ENCODE data around the gene PCNT.
A peak's percentile ranks its signal among the peaks of the same experiment; 100 is the strongest.
"Not testable (repeated sequence)": the region's sequence is repeated elsewhere in the genome, so short reads cannot be mapped to it uniquely, and the experiment has no call there.

PCNT gene

GRCh38 chr21:46431448-46431847 is 107.5 kb downstream of the PCNT start:
- no peak for DNase-seq

- no peak for DNase-seq
Measured at GRCh38 chr21:46431884-46432488, 108.0 kb downstream of the PCNT start.

DNA sequence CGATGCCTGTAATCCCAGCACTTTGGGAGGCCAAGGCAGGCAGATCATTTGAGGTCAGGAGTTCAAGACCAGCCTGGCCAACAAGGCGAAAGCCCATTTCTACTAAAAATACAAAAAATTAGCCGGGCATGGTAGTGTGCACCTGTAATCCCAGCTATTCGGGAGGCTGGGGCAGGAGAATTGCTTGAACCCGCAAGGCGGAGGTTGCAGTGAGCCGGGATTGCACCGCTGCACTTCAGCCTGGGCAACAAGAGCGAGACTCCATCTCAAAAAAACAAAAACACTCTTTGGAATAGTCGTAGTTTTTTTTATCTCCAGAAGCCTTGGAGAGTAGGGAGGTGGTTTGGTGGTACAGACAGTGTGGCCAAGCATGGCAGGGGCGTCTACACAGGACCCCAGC is 109.2 kb downstream of the PCNT start:
- DNase-seq = not testable (repeated sequence)

- no peak for DNase-seq
Measured at GRCh38 chr21:46434322-46434958, 110.5 kb downstream of the PCNT start.

DNA sequence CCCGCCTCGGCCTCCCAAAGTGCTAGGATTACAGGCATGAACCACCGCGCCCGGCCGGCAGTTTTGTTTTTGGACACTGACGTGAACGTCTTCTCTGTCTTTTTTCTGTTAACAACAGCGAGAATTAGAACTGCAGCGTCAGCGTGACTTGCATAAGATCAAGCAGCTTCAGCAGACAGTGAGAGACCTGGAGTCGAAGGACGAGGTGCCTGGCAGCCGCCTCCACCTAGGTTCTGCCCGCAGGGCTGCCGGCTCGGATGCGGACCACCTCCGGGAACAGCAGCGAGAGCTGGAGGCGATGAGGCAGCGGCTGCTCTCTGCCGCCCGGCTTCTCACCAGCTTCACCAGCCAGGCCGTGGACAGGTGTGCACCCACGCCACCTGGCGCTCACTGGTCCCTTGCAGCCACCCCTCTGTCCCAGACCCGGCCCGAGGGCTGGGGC is 111.9 kb downstream of the PCNT start:
- DNase-seq = no peak

DNA sequence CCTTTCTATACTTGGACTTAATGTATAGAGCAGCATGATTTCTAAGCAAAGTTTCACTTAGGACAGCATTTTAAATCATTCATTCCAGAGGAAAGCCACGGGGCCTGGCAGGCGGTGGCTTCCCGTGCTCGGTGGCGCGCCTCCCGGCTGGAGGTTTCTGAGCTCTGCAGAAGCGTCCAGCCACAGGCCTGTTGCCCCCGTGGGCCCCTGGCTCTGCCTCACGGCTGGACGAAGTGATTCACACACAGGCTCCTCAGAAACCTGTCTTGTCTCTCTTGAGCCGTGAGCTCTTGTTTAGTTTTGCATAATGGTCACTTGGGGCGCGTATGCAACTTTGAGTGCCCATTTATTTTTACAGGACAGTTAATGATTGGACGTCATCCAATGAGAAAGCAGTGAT is 112.7 kb downstream of the PCNT start:
- DNase-seq = no peak

DNA sequence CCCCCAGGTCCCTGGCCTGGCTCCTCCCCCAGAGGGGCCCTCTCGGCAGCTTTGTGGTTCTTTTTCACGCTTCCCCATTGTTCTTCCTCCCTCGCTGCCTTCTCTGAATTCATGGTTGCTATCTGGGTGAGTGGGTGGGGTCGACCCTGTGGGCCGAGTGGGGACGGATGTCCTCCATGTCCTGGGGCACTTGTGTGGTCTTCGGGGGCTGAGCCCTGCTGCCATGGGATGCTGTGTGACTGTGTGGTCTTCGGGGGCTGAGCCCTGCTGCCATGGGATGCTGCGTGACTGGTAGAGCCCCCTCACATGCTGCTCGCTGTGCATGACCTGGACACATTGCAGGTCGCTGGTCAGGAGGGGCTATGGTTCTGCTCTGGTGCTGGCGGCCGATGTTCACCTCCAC is 113.1 kb downstream of the PCNT start:
- DNase-seq = no peak

DNA sequence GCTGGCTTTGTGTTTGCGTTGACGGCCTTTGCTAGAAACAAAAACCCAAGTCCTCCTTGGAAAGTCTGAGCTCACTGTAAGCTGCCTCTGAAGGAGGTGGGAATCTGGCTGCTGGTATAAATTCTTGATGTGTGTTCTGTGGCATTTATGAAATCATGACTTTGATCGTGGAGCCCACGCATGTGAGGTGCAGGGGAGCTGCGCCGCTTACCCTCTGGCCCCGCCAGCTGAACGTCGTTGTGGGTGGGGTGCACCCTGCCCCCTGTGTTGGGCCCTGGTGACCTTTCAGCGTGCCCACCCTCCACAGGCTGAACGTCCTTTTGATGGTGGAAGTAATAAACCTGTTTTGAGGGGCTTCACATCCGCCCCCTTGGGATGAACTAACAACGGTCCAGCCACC is 113.6 kb downstream of the PCNT start:
- no peak for DNase-seq

GRCh38 chr21:46438241-46438640 is 114.3 kb downstream of the PCNT start:
- no peak for DNase-seq

GRCh38 chr21:46439906-46440305 is 116.0 kb downstream of the PCNT start:
- no peak for DNase-seq

- DNase-seq = no peak
Measured at GRCh38 chr21:46441331-46441730, 117.4 kb downstream of the PCNT start.

DNA sequence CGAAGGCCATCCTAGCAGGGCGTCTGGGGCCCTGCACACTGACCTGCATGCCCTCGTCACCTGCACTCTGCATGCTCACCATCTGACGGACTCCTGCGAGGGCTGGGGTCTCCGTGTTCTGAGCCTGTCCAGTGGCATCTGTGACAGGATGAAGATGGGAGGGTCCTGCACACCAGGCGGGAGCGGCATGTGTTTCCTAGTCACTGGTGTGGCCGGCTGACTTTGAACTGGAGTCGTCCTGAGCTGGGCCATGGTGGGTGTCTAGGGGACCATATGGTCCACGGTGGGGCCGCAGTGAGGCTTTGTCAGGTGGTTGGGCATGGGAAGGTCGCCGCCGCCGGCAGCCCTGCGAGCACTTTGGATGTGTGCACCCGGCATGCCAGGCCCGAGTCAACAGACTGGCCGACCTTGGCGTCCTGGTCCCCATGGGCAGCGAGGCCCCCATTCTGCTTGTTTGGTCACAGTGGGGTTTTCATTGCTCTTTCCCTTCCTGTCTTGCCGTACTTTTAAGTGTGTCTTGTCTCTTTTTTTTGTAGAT is 118.1 kb downstream of the PCNT start:
- no peak for DNase-seq

DNA sequence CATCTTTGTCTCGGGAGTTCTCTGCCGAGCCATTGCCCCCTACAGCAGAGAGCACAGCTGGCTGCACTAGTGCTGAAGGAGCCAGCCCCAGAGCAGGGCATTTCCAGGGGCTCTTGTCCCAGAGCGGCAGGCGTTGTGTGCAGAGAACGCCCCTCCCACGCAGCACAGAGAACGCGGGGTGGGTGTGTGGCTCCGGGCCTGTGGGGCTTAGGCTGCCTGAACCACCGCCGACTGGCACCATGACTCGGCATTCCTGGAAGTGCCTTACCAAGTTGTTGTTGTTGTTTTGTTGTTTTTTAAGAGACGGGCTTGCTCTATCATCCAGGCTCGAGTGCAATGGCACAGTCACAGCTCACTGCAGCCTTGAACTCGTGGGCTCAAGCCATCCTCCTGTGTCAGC is 119.0 kb downstream of the PCNT start:
- DNase-seq = peak; percentile 18

DNA sequence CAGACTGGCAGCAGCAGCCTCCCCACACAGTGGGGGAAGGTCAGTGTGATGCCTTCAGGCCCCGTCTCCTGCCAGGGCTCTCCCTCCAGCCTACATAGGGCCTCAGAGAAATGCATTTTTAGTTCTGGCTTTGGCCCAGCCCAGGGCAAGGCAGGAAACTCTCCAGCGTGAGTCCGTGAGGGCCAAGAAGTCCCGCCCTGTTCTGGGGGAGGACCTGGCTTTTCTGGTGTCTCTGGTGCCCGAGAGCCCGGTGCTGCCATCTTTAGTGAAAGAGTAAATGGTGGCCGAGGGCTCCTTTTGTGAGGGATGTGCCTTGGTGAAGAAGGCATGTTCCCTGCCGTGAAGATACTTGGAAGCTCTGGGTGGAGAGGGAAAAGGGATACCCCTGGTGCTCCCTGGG is 120.0 kb downstream of the PCNT start:
- DNase-seq = no peak

DNA sequence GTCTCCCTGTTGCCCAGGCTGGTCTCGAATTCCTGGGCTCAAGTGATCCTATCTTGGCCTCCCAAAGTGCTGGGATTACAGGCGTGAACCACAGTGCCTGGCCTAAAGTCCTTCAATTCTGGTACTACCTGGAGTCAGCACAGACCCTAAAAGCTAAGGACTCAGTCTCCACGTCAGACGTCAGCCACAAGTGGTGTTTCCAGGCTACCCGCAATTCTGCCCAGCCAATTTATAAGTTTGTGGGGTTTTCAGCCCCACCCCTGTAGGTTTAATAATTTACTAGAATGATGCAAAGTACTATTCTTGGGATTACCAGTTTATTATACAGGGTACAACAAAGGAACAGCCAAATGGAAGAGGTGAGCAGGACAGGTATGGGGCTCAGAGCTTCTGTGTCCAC is 124.2 kb downstream of the PCNT start:
- no peak for DNase-seq

- peak; percentile 12 for DNase-seq
Measured at GRCh38 chr21:46448855-46449254, 124.9 kb downstream of the PCNT start.

DNA sequence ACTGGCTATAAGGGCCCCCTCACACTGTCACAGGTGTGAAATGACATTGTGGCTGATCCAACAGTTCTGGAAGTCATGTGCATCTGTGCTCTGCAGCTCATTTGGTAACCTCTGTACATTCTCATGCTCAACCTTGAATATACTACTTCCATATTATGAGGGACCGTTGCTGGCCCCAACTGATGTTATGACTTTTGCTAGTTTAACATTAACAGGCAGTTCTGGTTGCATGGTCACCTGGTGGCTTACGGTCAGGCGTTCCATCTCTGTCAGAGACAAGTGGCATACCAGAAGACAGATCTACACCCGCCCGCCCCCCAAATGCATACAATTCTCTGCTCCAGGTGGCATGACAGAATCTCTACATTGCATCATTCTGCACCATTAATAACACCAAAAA is 128.8 kb downstream of the PCNT start:
- DNase-seq = no peak

- no peak for DNase-seq
Measured at GRCh38 chr21:46454142-46454541, 130.2 kb downstream of the PCNT start.

- peak; percentile 53 for DNase-seq
Measured at GRCh38 chr21:46454634-46455390, 130.9 kb downstream of the PCNT start.

DNA sequence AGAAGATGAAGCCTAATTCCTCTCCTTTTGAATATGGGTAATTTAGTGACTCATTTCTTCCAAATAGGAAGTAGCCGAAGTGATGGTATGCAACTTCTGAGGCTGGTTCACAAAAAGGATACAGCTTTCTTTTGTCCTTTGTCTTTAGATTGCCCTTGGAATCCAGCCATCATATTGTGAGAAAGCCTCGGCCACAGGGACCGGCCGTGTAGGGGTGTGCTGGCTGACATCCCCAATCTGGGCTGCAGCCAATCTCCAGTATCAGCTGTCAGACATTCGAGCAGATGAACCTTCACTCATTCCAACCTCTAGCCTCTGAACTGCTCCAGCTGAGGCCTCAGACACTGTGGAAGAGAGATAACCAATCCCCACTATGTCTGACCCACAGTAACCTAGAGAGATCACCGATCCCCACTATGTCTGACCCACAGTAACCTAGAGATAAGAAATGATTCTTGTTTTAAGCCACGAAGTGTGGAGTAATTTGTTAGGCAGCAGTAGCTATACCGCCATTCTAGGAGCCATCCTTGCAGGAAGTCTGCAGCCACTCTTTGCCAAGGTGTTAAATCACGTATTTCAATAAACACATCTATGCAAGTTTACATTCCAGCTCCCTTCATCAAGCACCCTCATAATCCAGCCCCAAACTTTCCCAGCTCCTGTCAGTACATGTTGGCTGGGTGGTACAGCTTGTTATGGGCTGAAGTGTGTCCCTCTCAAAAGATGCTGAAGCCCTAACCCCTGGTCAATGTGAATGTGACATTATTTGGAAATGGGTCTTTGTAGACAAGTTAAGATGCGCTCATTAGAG is 131.8 kb downstream of the PCNT start:
- DNase-seq = peak; percentile 86

- DNase-seq = no peak
Measured at GRCh38 chr21:46456750-46457149, 132.8 kb downstream of the PCNT start.

- DNase-seq = peak; percentile 90
Measured at GRCh38 chr21:46457801-46458314, 133.9 kb downstream of the PCNT start.
